Activated CD8-positive, alpha-beta T cell treated with anti-CD3 and anti-CD28 coated beads for 36 hours (primary cell): ENCODE data around the gene MEGF8. TPM values are rescaled to one million over a fixed set of nuclear protein-coding genes. Genes with fewer than 3 reads are reported as not detected.

Experiments
- ATAC-seq: fragments of 200-7000 bp; cut with Tn5 transposase; one replicate; pipeline ENCODE4 v1.10.0; 2021; ENCODE audit warnings: mild to moderate bottlenecking, moderate library complexity
- CTCF ChIA-PET: fragments of 350-600 bp; sonication (Branson Sonifier 250); formaldehyde crosslinking; loops from one replicate; lab custom pipeline; 2021; ENCODE audit warnings: antibody characterized with exemption; lab: Charles Lee
- POLR2A ChIA-PET: fragments of 350-600 bp; sonication (Branson Sonifier 250); formaldehyde crosslinking; loops from one replicate; lab custom pipeline; 2021; ENCODE audit warnings: antibody characterized with exemption; lab: Charles Lee
- DNase-seq: peaks from one replicate; pipeline ENCODE4 v3.0.0-alpha.2; 2020
- H3K27ac Mint-ChIP-seq: one replicate; pipeline ENCODE4 v1.8.0; 2021; ENCODE audit warnings: mild to moderate bottlenecking, mixed read lengths
- H3K27me3 Mint-ChIP-seq: one replicate; pipeline ENCODE4 v1.8.0; 2021; ENCODE audit warnings: mixed read lengths
- H3K36me3 Mint-ChIP-seq: one replicate; pipeline ENCODE4 v1.8.0; 2021; ENCODE audit warnings: low read depth, mixed read lengths
- H3K4me1 Mint-ChIP-seq: one replicate; pipeline ENCODE4 v1.8.0; 2021; ENCODE audit warnings: low read depth, mixed read lengths
- H3K4me3 Mint-ChIP-seq: one replicate; pipeline ENCODE4 v1.8.0; 2021; ENCODE audit warnings: mild to moderate bottlenecking, moderate library complexity, mixed read lengths
- H3K9me3 Mint-ChIP-seq: one replicate; pipeline ENCODE4 v1.8.0; 2021; ENCODE audit warnings: mixed read lengths
- intact Hi-C: fragments of 100-400 bp; cut with micrococcal nuclease; formaldehyde crosslinking; loops from one replicate; pipeline ENCODE4 v1.10.0; 2022
- total RNA-seq, 2 experiments: library from RNA; stranded (reverse); gene quantifications; one replicate each; pipeline ENCODE4 v1.2.3, GENCODE V29; 2021
- TF ChIP-seq, protein P1 (sequence below): fragments of 200-600 bp; IDR thresholded peaks from one replicate; pipeline ENCODE4 v1.8.0; 2022; ENCODE audit warnings: antibody characterized with exemption, mild to moderate bottlenecking

The MEGF8 gene
- total RNA-seq, 2 experiments from 2014 or later = 7.0 to 8.0 TPM

DNA sequence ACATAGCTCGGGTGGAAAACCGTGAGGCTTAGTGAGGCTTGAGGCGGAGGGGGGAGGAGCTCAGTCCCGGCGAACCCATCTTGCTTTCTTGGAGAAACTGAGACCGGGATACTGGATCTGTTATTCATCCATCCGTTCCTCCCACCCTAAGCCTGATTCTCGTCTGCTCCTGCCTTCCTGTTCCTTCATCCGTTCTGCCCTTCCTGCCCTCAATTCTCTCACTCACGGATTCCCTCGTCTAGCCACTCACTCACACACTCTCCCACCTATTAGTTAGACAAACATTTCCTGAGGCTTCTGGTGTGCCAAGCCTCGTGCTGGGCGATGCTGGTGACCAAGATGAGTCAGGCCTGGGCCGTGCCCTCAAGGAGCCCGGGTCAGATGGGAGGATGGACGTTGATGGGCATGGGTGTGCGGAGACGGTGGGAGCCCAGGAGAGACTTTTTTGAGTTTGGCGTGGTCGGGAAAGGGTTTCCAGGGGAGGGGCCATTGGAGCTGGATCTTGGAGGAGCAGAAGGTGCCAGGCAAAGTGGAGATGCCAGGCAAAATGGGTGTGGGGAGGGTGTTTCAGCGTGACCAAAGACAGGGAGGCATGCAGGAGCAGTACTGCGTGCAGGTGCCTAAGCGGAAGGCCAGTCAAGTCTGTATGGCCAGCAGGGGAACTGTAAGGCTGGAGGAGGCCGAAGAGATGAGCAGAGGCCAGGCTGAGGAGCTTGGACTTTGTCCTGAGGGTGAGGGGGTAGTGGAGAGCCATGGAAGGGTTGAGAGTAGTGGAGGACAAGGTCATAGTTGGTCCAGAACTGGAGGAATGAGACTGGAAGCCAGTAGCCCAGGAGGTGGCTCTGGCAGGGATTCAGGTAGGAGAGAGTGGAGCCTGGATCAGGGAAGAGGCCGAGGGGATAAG lies 72.1 kb downstream of the MEGF8 start:
- peaks cover 46% of the 10 kb centered on the region for H3K4me1 Mint-ChIP-seq
- H3K36me3 Mint-ChIP-seq = no peaks in the 10 kb centered on the region
- no peaks in the 10 kb centered on the region for H3K9me3 Mint-ChIP-seq
- DNase-seq (peak; percentile 31), ATAC-seq (peak; percentile 2)
- intact Hi-C loops = no loop called here
- TF ChIP-seq, protein P1, sequence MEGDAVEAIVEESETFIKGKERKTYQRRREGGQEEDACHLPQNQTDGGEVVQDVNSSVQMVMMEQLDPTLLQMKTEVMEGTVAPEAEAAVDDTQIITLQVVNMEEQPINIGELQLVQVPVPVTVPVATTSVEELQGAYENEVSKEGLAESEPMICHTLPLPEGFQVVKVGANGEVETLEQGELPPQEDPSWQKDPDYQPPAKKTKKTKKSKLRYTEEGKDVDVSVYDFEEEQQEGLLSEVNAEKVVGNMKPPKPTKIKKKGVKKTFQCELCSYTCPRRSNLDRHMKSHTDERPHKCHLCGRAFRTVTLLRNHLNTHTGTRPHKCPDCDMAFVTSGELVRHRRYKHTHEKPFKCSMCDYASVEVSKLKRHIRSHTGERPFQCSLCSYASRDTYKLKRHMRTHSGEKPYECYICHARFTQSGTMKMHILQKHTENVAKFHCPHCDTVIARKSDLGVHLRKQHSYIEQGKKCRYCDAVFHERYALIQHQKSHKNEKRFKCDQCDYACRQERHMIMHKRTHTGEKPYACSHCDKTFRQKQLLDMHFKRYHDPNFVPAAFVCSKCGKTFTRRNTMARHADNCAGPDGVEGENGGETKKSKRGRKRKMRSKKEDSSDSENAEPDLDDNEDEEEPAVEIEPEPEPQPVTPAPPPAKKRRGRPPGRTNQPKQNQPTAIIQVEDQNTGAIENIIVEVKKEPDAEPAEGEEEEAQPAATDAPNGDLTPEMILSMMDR = no peak
- peak overlapping the region; percentile 91 for H3K4me3 Mint-ChIP-seq
- POLR2A ChIA-PET = interaction anchor here (0.6 to 1.6 kb wide), 3 partner anchors 18 to 610 kb away, joined by 3 to 9 read pairs (median 5); no protein-coding TSS in a partner anchor
- peak overlapping the region; percentile 90 for H3K27ac Mint-ChIP-seq
- H3K27me3 Mint-ChIP-seq = no peaks in the 10 kb centered on the region
- CTCF ChIA-PET = interaction anchor here (0.6 to 3.6 kb wide), 8 partner anchors 11 to 43 kb away, joined by 3 to 18 read pairs (median 5); no protein-coding TSS in a partner anchor

DNA sequence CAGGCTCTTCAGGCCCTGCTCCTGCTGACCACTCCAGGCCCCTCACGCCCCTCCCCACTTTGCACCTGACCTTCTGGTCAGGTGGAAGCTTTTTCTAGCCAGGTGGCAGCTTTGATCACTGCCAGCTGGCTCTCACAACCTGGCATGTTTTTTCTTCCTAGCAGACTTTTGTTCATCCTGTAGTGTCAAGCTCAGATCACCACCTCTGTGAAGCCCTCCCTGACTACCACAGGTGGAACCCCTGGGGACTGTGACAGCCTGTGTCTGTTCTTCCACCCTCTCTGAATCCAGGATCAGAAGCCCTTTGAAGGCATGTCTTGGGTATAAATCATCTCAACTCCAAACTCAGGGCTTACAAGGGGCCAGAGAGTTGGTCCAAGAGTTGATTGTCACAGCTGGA lies 75.0 kb downstream of the MEGF8 start:
- H3K9me3 Mint-ChIP-seq = no peaks in the 10 kb centered on the region
- H3K27me3 Mint-ChIP-seq = no peaks in the 10 kb centered on the region
- ChIA-PET CTCF (interaction anchor here (0.6 to 3.2 kb wide), 17 partner anchors 11 to 291 kb away, joined by 3 to 19 read pairs (median 4); no protein-coding TSS in a partner anchor), POLR2A (interaction anchor here (1.0 to 1.6 kb wide), 2 partner anchors 12 to 23 kb away, joined by 4 to 5 read pairs; no protein-coding TSS in a partner anchor)
- TF ChIP-seq, protein P1 = no peak
- peaks cover 5% of the 10 kb centered on the region for H3K36me3 Mint-ChIP-seq
- intact Hi-C loops = no loop called here
- no peak for DNase-seq
- ATAC-seq = no peak
- H3K4me1 Mint-ChIP-seq = peaks cover 46% of the 10 kb centered on the region
- H3K27ac Mint-ChIP-seq = no peak overlapping the region
- peak overlapping the region; percentile 73 for H3K4me3 Mint-ChIP-seq

DNA sequence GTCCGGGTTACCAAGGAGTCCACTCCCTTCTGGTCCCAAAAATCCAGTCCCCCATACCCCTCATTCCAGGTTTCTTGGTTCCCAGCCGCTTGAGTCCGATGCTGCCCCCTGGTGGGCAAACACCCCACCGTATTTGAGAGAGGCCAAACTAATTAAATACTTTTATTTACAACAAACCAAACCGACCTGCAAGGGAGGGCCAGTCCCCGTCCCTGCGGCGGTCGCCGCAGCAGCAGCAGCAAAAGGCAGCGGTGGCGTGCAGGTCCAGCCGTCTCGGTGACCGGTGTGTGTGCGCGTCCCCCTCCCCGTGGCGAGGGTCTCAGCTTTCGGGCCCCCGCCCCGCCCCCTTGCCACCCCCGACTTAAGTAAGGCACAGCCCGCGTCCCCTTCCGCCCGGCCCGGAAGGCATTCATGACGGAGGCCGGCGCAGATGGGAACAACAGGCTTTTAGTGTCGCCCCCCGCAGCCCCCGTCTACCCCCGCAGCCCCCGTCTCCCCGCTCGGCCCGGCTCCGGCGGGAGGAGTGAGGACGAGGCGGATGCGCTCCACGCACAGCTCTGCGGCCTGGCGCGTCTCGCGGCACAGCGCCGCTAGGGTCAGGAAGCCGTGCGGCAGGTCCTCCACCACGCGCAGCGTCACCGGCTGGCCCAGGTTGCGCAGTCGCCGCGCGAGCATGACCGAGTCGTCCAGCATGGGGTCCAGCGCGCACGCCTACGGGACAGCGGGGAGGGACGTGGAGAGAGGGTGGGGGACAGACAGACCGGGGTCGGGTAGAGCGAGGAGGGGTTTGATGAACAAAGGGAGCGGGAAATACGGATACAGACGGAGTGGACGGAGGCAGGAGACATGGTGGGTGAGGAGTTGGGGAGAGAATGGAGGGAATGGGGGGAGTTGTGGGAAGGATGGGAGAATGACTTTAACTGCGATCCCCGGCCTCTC lies 76.2 kb downstream of the MEGF8 start:
- ATAC-seq = peak; percentile 47
- peak; percentile 88 for DNase-seq
- POLR2A ChIA-PET = interaction anchor here (1.6 kb wide), 2 partner anchors 11 to 19 kb away, joined by 4 to 5 read pairs; no protein-coding TSS in a partner anchor
- peaks cover 40% of the 10 kb centered on the region for H3K4me1 Mint-ChIP-seq
- peak overlapping the region; percentile 75 for H3K27ac Mint-ChIP-seq
- peak overlapping the region; percentile 73 for H3K4me3 Mint-ChIP-seq
- peaks cover 9% of the 10 kb centered on the region for H3K36me3 Mint-ChIP-seq
- CTCF ChIA-PET = interaction anchor here (0.6 to 3.2 kb wide), 18 partner anchors 10 to 293 kb away, joined by 3 to 19 read pairs (median 4); no protein-coding TSS in a partner anchor
- no peaks in the 10 kb centered on the region for H3K27me3 Mint-ChIP-seq
- H3K9me3 Mint-ChIP-seq = no peaks in the 10 kb centered on the region
- TF ChIP-seq, protein P1 = peak; percentile 95
- intact Hi-C loops = no loop called here

DNA sequence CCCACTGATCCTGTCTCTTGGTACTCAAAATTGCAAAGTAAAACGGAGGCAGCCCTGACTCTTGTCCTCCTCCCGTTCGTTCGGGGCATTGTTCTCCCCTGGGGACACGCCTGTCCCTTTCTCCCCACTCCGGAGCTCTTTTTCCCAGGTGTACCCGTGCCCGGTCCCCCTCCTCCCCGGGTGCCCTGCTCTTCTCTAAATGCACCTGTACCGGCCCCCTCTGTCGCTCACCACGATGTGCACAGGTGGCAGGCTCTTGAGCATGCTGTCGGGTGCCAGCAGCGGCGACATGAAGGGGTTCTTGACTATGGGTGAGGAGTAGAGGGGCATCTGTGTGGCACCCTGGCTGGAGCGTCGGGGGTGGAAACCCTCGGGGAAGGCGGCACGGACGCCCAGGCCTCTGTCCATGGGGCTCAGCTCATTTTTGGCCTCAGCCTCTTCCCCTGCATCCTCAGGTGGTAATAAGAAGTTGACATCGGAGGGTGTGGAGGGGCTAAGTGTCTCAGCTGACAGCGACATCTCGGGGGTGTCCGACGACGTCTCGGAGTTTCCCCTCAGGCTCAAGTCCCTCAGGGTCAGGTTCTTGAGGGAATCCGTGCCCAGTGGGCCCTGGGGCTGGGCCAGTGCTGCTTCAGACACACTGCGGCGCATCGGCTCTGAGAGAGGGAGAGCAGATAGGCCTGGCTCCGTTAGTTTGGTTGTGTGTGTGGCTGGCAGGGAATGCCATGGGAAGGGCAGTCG lies 77.1 kb downstream of the MEGF8 start:
- ChIA-PET CTCF (interaction anchor here (1.1 to 3.2 kb wide), 4 partner anchors 9 to 294 kb away, joined by 3 to 17 read pairs (median 10); no protein-coding TSS in a partner anchor), POLR2A (interaction anchor here (1.6 kb wide), 1 partner anchor 18 kb away, joined by 4 read pairs; no protein-coding TSS in a partner anchor)
- ATAC-seq (no peak), DNase-seq (no peak)
- Mint-ChIP-seq H3K4me3 (peak overlapping the region; percentile 73), H3K27me3 (no peaks in the 10 kb centered on the region), H3K27ac (peak overlapping the region; percentile 30), H3K4me1 (peaks cover 34% of the 10 kb centered on the region), H3K9me3 (no peaks in the 10 kb centered on the region), H3K36me3 (peaks cover 15% of the 10 kb centered on the region)
- TF ChIP-seq, protein P1 = no peak
- intact Hi-C loops = no loop called here
